K562 (cell line): Measurements from ENCODE around the gene LRRC74B. TPM values are rescaled to one million over a fixed set of nuclear protein-coding genes. Genes with fewer than 3 reads are reported as not detected.
A peak's percentile ranks its signal among the peaks of the same experiment; 100 is the strongest.

ENCODE experiments used
- BCLAF1 ChIP-seq, 2 experiments: fragments of 450-650 bp in 1 of 2; IDR thresholded peaks; 2 replicates each; pipeline ENCODE4 v1.6.1; 2011 to 2017; ENCODE audit warnings: low read depth in 2 of 2, antibody characterized with exemption in 1 of 2, borderline replicate concordance in 1 of 2, low read length in 1 of 2, mild to moderate bottlenecking in 1 of 2, mixed read lengths in 1 of 2; ENCODE audit not compliant: control insufficient read depth in 1 of 2
- CTCF ChIP-seq, 3 experiments: IDR thresholded peaks in 2 of 3; conservative IDR thresholded peaks in 1 of 3; 2 replicates each; pipeline ENCODE4 v1.5.1; 2011 to 2012; ENCODE audit warnings: low read length in 3 of 3, mild to moderate bottlenecking in 3 of 3, control low read depth in 2 of 3, improper control_type of control experiment in 1 of 3, inconsistent platforms in 1 of 3, low read depth in 1 of 3, mixed read lengths in 1 of 3, moderate library complexity in 1 of 3; ENCODE audit not compliant: insufficient read depth in 2 of 3
- E2F3 ChIP-seq: fragments of 250-450 bp; sonication (Bioruptor Pico); IDR thresholded peaks from 2 replicates; pipeline ENCODE4 v1.4.0; 2020; ENCODE audit warnings: mild to moderate bottlenecking
- GTF2B ChIP-seq: IDR thresholded peaks from 2 replicates; pipeline ENCODE4 v1.6.1; 2011; ENCODE audit not compliant: insufficient read length; ENCODE audit errors: extremely low read depth
- MEF2A ChIP-seq: IDR thresholded peaks from 2 replicates; pipeline ENCODE4 v1.6.1; 2011; ENCODE audit warnings: low read depth, mild to moderate bottlenecking, low read length, moderate library complexity; ENCODE audit not compliant: control insufficient read depth
- MYC ChIP-seq, 2 experiments: fragments of 250-450 bp in 1 of 2; sonication (Bioruptor Pico) in 1 of 2; IDR thresholded peaks; 2 replicates each; pipeline versions ENCODE4 v1.5.1 to v1.6.1; 2012 to 2021; ENCODE audit warnings: low read depth in 2 of 2, borderline replicate concordance in 1 of 2, improper control_type of control experiment in 1 of 2, low read length in 1 of 2, mild to moderate bottlenecking in 1 of 2, moderate library complexity in 1 of 2
- ZBTB40 ChIP-seq, 2 experiments: fragments of 450-650 bp in 1 of 2; sonication (generic) in 1 of 2; formaldehyde crosslinking in 1 of 2; IDR thresholded peaks; 2 replicates each; pipeline versions ENCODE4 v1.7.1 to v1.9.0; 2016 to 2022; ENCODE audit warnings: inconsistent platforms in 1 of 2, mild to moderate bottlenecking in 1 of 2, missing genetic modification reagents in 1 of 2
- ZFPM2 ChIP-seq: fragments of 250-450 bp; sonication (Bioruptor Pico); IDR thresholded peaks from 2 replicates; pipeline ENCODE4 v1.5.1; 2022; ENCODE audit warnings: mild to moderate bottlenecking
- polyA plus RNA-seq, 8 experiments: library from polyadenylated mRNA; depleted of rRNA in 4 of 8; stranded (reverse) in 5 of 8; unstranded in 3 of 8; fragments of >200 nt; fragmentation: Nextera tagmentation in 2 of 8; fragmentation: Illumina TruSeq in 1 of 8; extraction: Ambion mirVana in 2 of 8; extraction: Trizol in 1 of 8; gene quantifications; 2 replicates each; pipeline versions ENCODE4 v1.2.1 to v1.2.3, GENCODE V29; 2011 to 2014; ENCODE audit warnings: inconsistent platforms in 1 of 8, missing spikeins in 1 of 8
- total RNA-seq, 7 experiments: library from RNA; depleted of rRNA in 6 of 7; stranded (reverse); fragments of >200 nt in 6 of 7; fragmentation: Illumina TruSeq in 2 of 7; extraction: Trizol in 2 of 7; gene quantifications; 2 replicates each; pipeline versions ENCODE4 v1.2.1 to v1.2.3, GENCODE V29; 2011 to 2021; ENCODE audit warnings: low replicate concordance in 1 of 7

LRRC74B gene
- total and polyA plus RNA-seq, 9 of the 15 experiments (the other 6 are each of a cell fraction or from before 2014, with no cell fraction given): not detected

GRCh38 chr22:21102659-21103267 lies 57.0 kb downstream of the LRRC74B start (continued):
- no peak for TF ChIP-seq GTF2B
- TF ChIP-seq ZFPM2: no peak
- TF ChIP-seq ZBTB40 (IDR thresholded peaks at IDR 0.05): no peak
- TF ChIP-seq ZBTB40 (CRISPR knock-in tag; IDR thresholded peaks at IDR 0.05): no peak
- TF ChIP-seq MYC (IDR thresholded peaks at IDR 0.05; ENCODE audit: low read depth, low read length): peak; percentile 98
- peak; percentile 92 for TF ChIP-seq MYC (CRISPR knock-in tag; IDR thresholded peaks at IDR 0.05; ENCODE audit: borderline replicate concordance, low read depth)
- no peak for TF ChIP-seq MEF2A
- TF ChIP-seq E2F3: peak; percentile 63; the same call in 1 of the 2 replicates
- no peak for TF ChIP-seq BCLAF1 (IDR thresholded peaks at IDR 0.05; ENCODE audit: borderline replicate concordance in 1 of 2, control insufficient read depth in 1 of 2, low read depth in 2 of 2, low read length in 1 of 2)
- peak in 2 of 3 experiments; percentile 99 to 100; a peak in 4 of 6 replicates for TF ChIP-seq CTCF (IDR thresholded peaks at IDR 0.05 in 2 of 3, conservative IDR thresholded peaks at IDR 0.05 in 1 of 3; ENCODE audit: insufficient read depth in 2 of 3, low read depth in 1 of 3, low read length in 3 of 3)
